Transverse colon (tissue), 4 donors: ENCODE measurements around the gene NEK5.

Source experiments
- CTCF ChIP-seq, 5 experiments: fragments of 200-600 bp in 3 of 5; fragments of 450-650 bp in 2 of 5; sonication (generic) in 3 of 5; IDR thresholded peaks; 1 replicate in 2 of 5; 2 replicates in 3 of 5; pipeline ENCODE4 v1.5.1; 2016 to 2017; ENCODE audit warnings: antibody characterized with exemption in 5 of 5, inconsistent platforms in 3 of 5, mild to moderate bottlenecking in 2 of 5, moderate library complexity in 1 of 5
- EP300 ChIP-seq: sonication (generic); formaldehyde crosslinking; IDR thresholded peaks from one replicate; pipeline ENCODE4 v1.6.1; 2017; ENCODE audit warnings: antibody characterized with exemption, low read depth
- POLR2A ChIP-seq: fragments of 450-650 bp; IDR thresholded peaks from one replicate; pipeline ENCODE4 v1.6.1; 2016; ENCODE audit warnings: antibody characterized with exemption, mild to moderate bottlenecking, moderate library complexity
- POLR2AphosphoS5 ChIP-seq, 3 donors: sonication (generic); formaldehyde crosslinking; IDR thresholded peaks; one replicate each; pipeline ENCODE4 v1.6.1; 2016; ENCODE audit warnings: antibody characterized with exemption in 3 of 3

- TF ChIP-seq CTCF (IDR thresholded peaks at IDR 0.05) = no peak
- no peak for TF ChIP-seq EP300
- TF ChIP-seq POLR2A = no peak
- TF ChIP-seq POLR2AphosphoS5 (IDR thresholded peaks at IDR 0.05) = no peak
Observed at GRCh38 chr13:51997641-51998330, 131.1 kb downstream of the NEK5 start.
